Neuron (in vitro differentiated cells): ENCODE data around the gene EDIL3.

Source experiments
- H2AFZ ChIP-seq: one replicate; pipeline ENCODE4 v1.6.1; 2013; ENCODE audit warnings: low read depth, mild to moderate bottlenecking, inconsistent platforms, low read length, moderate library complexity
- H3K27me3 ChIP-seq: one replicate; pipeline ENCODE4 v1.6.1; 2013; ENCODE audit warnings: low read length; ENCODE audit not compliant: insufficient read depth
- H3K36me3 ChIP-seq: one replicate; pipeline ENCODE4 v1.6.1; 2013; ENCODE audit warnings: low read length; ENCODE audit not compliant: insufficient read depth
- H3K4me1 ChIP-seq: one replicate; pipeline ENCODE4 v1.6.1; 2013; ENCODE audit warnings: low read length; ENCODE audit not compliant: insufficient read depth
- H3K4me3 ChIP-seq: 2 replicates; pipeline ENCODE4 v1.5.1; 2013; ENCODE audit warnings: mild to moderate bottlenecking, low read length, moderate library complexity
- H3K9me3 ChIP-seq: one replicate; pipeline ENCODE4 v1.6.1; 2013; ENCODE audit warnings: low read length

The EDIL3 gene

DNA sequence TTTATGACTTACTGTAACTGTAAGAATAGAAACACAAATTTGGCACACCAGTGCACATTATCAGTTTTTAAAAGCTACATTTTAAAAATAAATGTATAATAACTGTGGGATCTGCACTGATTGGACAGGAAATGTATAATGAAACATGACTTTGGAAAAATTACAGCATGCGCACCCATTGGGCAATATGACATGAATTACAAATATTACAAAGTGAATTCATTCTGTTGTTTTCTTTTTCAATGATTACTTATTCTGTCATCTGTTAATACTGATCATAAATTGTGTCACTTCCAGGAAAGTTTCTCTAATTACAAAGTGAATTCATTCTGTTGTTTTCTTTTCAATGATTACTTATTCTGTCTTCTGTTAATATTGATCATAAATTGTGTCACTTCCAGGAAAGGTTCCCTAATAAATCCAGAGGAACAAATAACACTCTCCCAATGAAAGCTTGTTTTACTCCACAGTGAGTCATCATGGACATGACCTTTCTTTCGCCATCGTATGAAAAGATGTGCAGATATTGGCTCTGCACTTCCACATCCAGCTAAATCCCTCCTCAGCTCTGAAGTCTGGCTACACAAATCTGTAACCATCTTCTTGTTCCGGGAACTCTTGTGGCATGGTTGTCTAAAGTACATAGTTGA is 367.0 kb downstream of the EDIL3 start:
- Histone ChIP-seq H3K4me3 (no peak overlapping the region), H3K4me1 (no peaks in the 10 kb centered on the region), H3K9me3 (no peaks in the 10 kb centered on the region), H3K36me3 (no peaks in the 10 kb centered on the region), H3K27me3 (no peaks in the 10 kb centered on the region), H2AFZ (no peak overlapping the region)

- Histone ChIP-seq H3K4me1 (no peaks in the 10 kb centered on the region), H3K36me3 (no peaks in the 10 kb centered on the region), H3K9me3 (no peaks in the 10 kb centered on the region), H3K27me3 (no peaks in the 10 kb centered on the region), H3K4me3 (no peak overlapping the region), H2AFZ (no peak overlapping the region)
Observed at GRCh38 chr5:84016085-84016484, 368.6 kb downstream of the EDIL3 start.

DNA sequence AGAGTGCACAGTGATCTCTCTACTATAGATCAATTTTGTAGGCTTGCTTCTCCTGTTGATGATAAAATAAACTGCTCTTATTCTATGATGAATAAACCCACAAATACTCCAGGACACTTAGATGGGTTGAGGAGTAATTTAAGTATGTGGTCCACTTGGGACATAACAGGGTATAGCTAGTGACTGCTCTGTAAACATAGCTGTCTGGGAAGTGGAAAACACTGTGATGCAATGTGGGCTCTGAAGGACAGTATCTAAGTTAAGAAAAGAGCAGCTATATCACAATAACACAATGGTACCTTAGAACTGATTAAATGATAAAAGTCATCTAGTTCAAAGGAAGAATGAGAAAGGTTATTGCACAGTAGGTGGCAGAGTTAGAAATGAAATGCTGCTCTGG is 369.7 kb downstream of the EDIL3 start:
- no peaks in the 10 kb centered on the region for H3K36me3 ChIP-seq
- H3K4me3 ChIP-seq: no peak overlapping the region
- no peaks in the 10 kb centered on the region for H3K27me3 ChIP-seq
- no peaks in the 10 kb centered on the region for H3K9me3 ChIP-seq
- H2AFZ ChIP-seq: no peak overlapping the region
- no peaks in the 10 kb centered on the region for H3K4me1 ChIP-seq

- H3K4me1 ChIP-seq: no peaks in the 10 kb centered on the region
- H3K4me3 ChIP-seq: no peak overlapping the region
- no peaks in the 10 kb centered on the region for H3K36me3 ChIP-seq
- H2AFZ ChIP-seq: no peak overlapping the region
- H3K9me3 ChIP-seq: no peaks in the 10 kb centered on the region
- no peaks in the 10 kb centered on the region for H3K27me3 ChIP-seq
Observed at GRCh38 chr5:83993803-83994202, 390.9 kb downstream of the EDIL3 start.

DNA sequence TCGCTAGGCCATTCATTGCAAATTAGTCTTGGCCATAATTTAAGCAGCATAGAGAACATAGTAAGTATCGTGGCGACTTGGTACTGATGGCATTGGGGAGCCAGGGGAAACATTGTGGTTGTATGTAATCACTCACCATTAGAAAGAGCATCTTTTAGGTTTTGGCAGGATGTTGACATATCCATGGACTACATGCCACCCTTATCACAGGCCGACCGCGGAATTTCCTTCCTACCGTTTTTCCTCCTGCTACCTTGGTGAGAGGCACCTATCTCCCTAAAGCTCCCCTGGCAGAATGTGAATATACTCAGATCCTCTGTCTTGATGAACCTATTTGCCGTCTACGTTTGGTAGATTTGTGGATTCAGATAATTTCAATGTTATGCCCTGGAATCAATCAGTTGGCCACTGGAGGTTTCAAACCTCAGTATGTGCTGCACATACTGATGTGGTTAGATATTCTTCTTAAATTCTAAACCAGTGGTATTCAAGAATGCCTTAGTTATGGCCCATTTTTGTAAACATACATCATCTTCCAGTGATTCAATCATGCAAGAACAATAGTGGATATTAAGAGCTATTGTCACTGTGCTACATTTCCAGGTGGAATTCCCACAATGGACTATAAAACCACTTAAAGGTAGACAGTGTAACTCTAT is 393.0 kb downstream of the EDIL3 start:
- H3K4me1 ChIP-seq: no peaks in the 10 kb centered on the region
- no peak overlapping the region for H2AFZ ChIP-seq
- H3K9me3 ChIP-seq: no peaks in the 10 kb centered on the region
- no peaks in the 10 kb centered on the region for H3K27me3 ChIP-seq
- H3K36me3 ChIP-seq: no peaks in the 10 kb centered on the region
- H3K4me3 ChIP-seq: no peak overlapping the region

DNA sequence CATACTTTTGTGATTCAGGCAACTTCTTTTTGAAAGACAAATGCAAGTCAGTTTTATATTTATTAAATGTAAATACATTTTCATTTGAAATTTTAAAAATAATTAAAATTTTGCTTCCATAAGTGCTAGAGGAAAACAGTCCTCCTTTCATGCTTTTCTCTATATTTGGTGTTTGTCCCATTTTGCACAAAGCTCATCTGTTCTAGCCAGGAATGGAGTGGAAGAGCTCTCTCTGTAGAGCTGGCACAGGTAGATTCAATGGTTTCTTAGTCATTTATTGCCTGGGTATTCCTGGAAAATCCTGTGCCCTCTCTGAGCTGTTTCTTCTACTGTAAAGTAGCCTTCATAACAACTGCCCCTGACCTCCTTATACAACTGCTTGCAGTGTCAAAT is 396.4 kb downstream of the EDIL3 start:
- Histone ChIP-seq H3K36me3 (no peaks in the 10 kb centered on the region), H3K4me3 (no peak overlapping the region), H2AFZ (no peak overlapping the region), H3K9me3 (no peaks in the 10 kb centered on the region), H3K27me3 (no peaks in the 10 kb centered on the region), H3K4me1 (no peaks in the 10 kb centered on the region)

- Histone ChIP-seq H3K9me3 (no peaks in the 10 kb centered on the region), H3K36me3 (no peaks in the 10 kb centered on the region), H3K27me3 (no peaks in the 10 kb centered on the region), H3K4me1 (no peaks in the 10 kb centered on the region), H3K4me3 (no peak overlapping the region), H2AFZ (no peak overlapping the region)
Observed at GRCh38 chr5:83987513-83988292, 397.0 kb downstream of the EDIL3 start.

- Histone ChIP-seq H3K9me3 (no peaks in the 10 kb centered on the region), H3K4me3 (no peak overlapping the region), H2AFZ (no peak overlapping the region), H3K27me3 (no peaks in the 10 kb centered on the region), H3K4me1 (no peaks in the 10 kb centered on the region), H3K36me3 (no peaks in the 10 kb centered on the region)
Observed at GRCh38 chr5:83983852-83984251, 400.8 kb downstream of the EDIL3 start.

DNA sequence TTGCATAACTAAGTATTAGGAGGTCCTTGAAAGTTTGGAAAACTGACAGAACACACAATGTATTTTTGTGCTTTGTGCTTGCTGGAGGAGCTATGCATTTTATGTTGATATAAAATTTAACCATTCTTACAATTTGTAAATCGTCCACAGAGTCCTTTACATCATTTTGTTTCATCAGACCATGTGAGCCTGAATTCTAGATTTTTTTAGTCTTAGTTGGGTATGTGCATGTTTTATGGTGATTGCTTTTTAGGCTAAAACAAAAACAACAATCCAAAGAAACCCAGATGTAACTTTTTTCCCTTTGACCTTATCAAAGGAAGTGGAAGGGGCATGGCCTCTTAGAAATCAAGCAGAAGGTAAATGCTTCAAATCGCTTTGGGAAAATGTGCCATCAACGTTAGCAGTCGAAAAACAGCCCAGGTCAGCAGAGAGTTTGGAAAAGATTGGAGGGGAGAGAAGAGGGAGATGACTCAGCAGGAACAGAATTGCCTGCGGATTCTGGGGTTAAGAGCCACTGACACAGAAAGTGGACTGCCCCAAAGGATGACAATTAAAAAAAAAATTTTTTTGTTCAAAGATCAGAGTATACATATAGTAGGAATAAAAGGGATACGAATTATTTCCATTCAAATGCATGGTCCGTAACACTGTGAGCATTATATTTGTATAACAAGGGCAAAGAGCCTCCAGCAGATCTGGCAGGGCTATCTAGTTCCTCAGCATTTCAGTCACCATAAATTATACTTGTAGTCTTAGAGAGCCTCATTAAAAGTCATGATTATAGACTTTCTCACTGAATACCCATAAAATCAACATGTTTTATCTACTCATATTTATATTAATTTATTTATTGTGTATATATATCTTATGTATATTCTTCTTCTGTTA is 410.5 kb downstream of the EDIL3 start:
- Histone ChIP-seq H3K9me3 (no peaks in the 10 kb centered on the region), H3K4me1 (peaks cover 7% of the 10 kb centered on the region), H3K36me3 (no peaks in the 10 kb centered on the region), H3K4me3 (no peak overlapping the region), H2AFZ (no peak overlapping the region), H3K27me3 (no peaks in the 10 kb centered on the region)

DNA sequence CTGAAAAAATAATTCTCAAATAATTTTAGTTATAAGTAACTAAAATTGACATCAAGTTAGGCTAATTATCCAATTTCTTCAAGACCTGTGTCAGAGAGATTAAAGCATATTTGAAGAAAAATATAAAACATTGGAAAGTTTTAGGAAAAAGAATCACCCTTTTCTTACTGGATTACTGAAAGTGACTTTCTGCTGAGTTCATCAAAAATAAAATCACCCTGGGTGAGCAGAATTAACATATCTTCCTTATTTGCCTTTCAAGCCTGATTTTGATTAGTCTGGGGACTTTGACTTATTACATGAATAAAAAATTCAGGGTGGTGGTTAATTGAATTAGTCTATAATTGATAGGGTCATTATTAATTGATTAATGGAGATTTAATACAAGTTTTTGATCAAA is 411.8 kb downstream of the EDIL3 start:
- Histone ChIP-seq H3K27me3 (no peaks in the 10 kb centered on the region), H3K9me3 (no peaks in the 10 kb centered on the region), H2AFZ (no peak overlapping the region), H3K4me1 (peaks cover 7% of the 10 kb centered on the region), H3K4me3 (no peak overlapping the region), H3K36me3 (no peaks in the 10 kb centered on the region)

DNA sequence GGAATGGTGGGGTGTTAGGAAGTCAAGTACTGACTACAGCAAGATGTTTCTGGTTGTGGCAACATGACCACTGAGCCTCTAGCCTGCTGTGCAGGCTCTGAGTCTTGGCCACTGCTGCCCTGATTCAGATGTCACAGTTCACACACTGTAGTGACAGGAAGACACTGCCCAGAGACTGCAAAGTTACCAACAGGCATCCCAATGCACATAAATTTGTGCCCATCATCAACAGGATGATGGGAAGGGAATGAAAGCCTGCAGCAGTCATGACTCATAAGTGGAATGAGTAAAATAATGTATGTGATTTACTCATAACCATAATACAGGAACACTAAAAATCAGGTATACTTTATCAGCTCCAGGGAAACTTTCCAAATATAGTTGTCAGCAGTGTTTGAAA is 412.4 kb downstream of the EDIL3 start:
- Histone ChIP-seq H3K4me1 (peaks cover 7% of the 10 kb centered on the region), H3K9me3 (no peaks in the 10 kb centered on the region), H3K36me3 (no peaks in the 10 kb centered on the region), H3K27me3 (no peaks in the 10 kb centered on the region), H2AFZ (no peak overlapping the region), H3K4me3 (no peak overlapping the region)

- Histone ChIP-seq H2AFZ (no peak overlapping the region), H3K36me3 (no peaks in the 10 kb centered on the region), H3K4me1 (no peaks in the 10 kb centered on the region), H3K27me3 (no peaks in the 10 kb centered on the region), H3K4me3 (no peak overlapping the region), H3K9me3 (no peaks in the 10 kb centered on the region)
Observed at GRCh38 chr5:83967417-83967816, 417.3 kb downstream of the EDIL3 start.

DNA sequence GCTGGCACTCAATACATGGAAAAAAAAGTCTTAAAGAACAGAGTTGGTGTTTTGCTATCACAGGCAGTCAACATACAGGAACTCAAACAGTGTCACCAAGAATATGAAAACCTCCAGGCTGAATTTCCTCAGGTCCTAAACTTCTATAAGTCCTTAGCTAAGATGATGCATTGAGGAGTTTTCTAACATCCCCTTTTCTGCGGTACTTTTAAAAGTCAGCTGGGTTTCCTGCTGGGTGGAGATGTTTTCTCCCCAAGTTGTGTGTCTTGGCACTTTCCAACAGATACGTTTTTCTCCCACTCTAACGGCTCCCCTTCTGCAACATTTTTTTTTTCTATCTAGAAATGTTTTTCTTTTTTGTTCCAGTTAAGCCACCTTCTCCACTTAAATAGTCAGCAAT is 419.2 kb downstream of the EDIL3 start:
- Histone ChIP-seq H3K27me3 (no peaks in the 10 kb centered on the region), H3K9me3 (no peaks in the 10 kb centered on the region), H3K36me3 (no peaks in the 10 kb centered on the region), H3K4me1 (no peaks in the 10 kb centered on the region), H3K4me3 (no peak overlapping the region), H2AFZ (no peak overlapping the region)
